GM12878 (cell line): ENCODE results near the gene NRG4. TPM values are rescaled to one million over a fixed set of nuclear protein-coding genes. Genes with fewer than 3 reads are reported as not detected.

ENCODE experiments used
- ATAC-seq: fragments of 200-7000 bp; cut with Tn5 transposase; 3 replicates; pipeline ENCODE4 v1.9.1; 2020; ENCODE audit warnings: mild to moderate bottlenecking, moderate library complexity
- BruUV-seq: library from RNA; stranded (reverse); fragments of 400-500 nt; replicated peaks from 2 replicates; lab custom pipeline; 2021; lab: Mats Ljungman, UMichigan
- CTCF ChIA-PET: fragments of 300-600 bp; sonication (Branson Sonifier 250); formaldehyde crosslinking; extraction: SDS; loops from one replicate; lab custom pipeline; 2021; ENCODE audit warnings: inconsistent platforms; lab: Yijun Ruan, JAX
- POLR2A ChIA-PET: fragments of 350-600 bp; formaldehyde crosslinking; extraction: SDS; loops from one replicate; lab custom pipeline; 2021; ENCODE audit warnings: inconsistent platforms; lab: Charles Lee
- RAD21 ChIA-PET: fragments of 300-600 bp; sonication (Branson Sonifier 250); formaldehyde crosslinking; loops from one replicate; lab custom pipeline; 2023; ENCODE audit warnings: antibody characterized with exemption; ENCODE audit not compliant: unreplicated experiment; lab: Charles Lee
- SMC1A ChIA-PET: fragments of 300-600 bp; sonication (Branson Sonifier 250); formaldehyde crosslinking; loops from one replicate; lab custom pipeline; 2023; ENCODE audit not compliant: unreplicated experiment, uncharacterized antibody; lab: Charles Lee
- DNase-seq: peaks from one replicate; pipeline ENCODE4 v3.0.0-alpha.2; 2011; ENCODE audit warnings: low read depth, low spot score
- FAIRE-seq: peaks from 3 replicates; lab custom pipeline; 2011; peaks lifted over from hg19 to GRCh38; lab: Jason Lieb, UNC
- H2AFZ ChIP-seq: 2 replicates; pipeline ENCODE4 v1.6.0; 2011; ENCODE audit warnings: low read depth, low read length, control low read depth; ENCODE audit not compliant: control insufficient read depth
- H3K27ac ChIP-seq: 2 replicates; pipeline ENCODE4 v1.5.1; 2011; ENCODE audit warnings: control low read depth; ENCODE audit not compliant: control insufficient read depth, insufficient read depth
- H3K27me3 ChIP-seq, 2 experiments: replicated peaks in 1 of 2; 2 replicates each; pipeline versions ENCODE4 v1.6.0 to v1.6.1; 2011; ENCODE audit warnings: low read length in 1 of 2; ENCODE audit not compliant: control insufficient read depth in 2 of 2, insufficient read depth in 2 of 2
- H3K36me3 ChIP-seq, 2 experiments: 2 replicates each; pipeline ENCODE4 v1.5.1; 2011; ENCODE audit warnings: low read length in 1 of 2; ENCODE audit not compliant: control insufficient read depth in 2 of 2, insufficient read depth in 2 of 2
- H3K4me1 ChIP-seq: 2 replicates; pipeline ENCODE4 v1.6.1; 2011; ENCODE audit warnings: mild to moderate bottlenecking, low read length, moderate library complexity, mixed read lengths; ENCODE audit not compliant: control insufficient read depth, insufficient read depth
- H3K4me2 ChIP-seq: 2 replicates; pipeline ENCODE4 v1.6.0; 2011; ENCODE audit warnings: control low read depth; ENCODE audit not compliant: control insufficient read depth, insufficient read depth
- H3K4me3 ChIP-seq: fragments of 200-600 bp; sonication (generic); 2 replicates; pipeline ENCODE4 v1.5.1; 2016
- H3K79me2 ChIP-seq: 2 replicates; pipeline ENCODE4 v1.6.0; 2011; ENCODE audit warnings: low read length; ENCODE audit not compliant: control insufficient read depth, insufficient read depth
- H3K9ac ChIP-seq: 2 replicates; pipeline ENCODE4 v1.8.0; 2011; ENCODE audit warnings: low read length, control low read depth, mixed read lengths; ENCODE audit not compliant: control insufficient read depth, insufficient read depth
- H3K9me3 ChIP-seq: replicated peaks from 3 replicates; pipeline ENCODE4 v1.5.1; 2011; ENCODE audit warnings: mild to moderate bottlenecking, low read length; ENCODE audit not compliant: control insufficient read depth, insufficient read depth
- H4K20me1 ChIP-seq: 2 replicates; pipeline ENCODE4 v1.6.0; 2011; ENCODE audit not compliant: control insufficient read depth, insufficient read depth
- CTCF ChIP-seq, 3 experiments: IDR thresholded peaks in 2 of 3; conservative IDR thresholded peaks in 1 of 3; 2 replicates each; pipeline ENCODE4 v1.5.1; 2011; ENCODE audit warnings: low read depth in 3 of 3, low read length in 3 of 3, mild to moderate bottlenecking in 3 of 3, control low read depth in 2 of 3, moderate library complexity in 2 of 3, inconsistent platforms in 1 of 3, mixed read lengths in 1 of 3; ENCODE audit not compliant: control insufficient read depth in 2 of 3, insufficient read depth in 1 of 3; ENCODE audit errors: extremely low read depth in 1 of 3
- E4F1 ChIP-seq: fragments of 450-650 bp; IDR thresholded peaks from 2 replicates; pipeline ENCODE4 v1.6.1; 2018; ENCODE audit warnings: borderline replicate concordance, mild to moderate bottlenecking; ENCODE audit not compliant: partially characterized antibody
- KLF5 ChIP-seq: fragments of 450-650 bp; IDR thresholded peaks from 2 replicates; pipeline ENCODE4 v1.6.1; 2014; ENCODE audit warnings: mild to moderate bottlenecking; ENCODE audit not compliant: partially characterized antibody
- NR2C1 ChIP-seq: fragments of 450-650 bp; IDR thresholded peaks from 2 replicates; pipeline ENCODE4 v1.6.1; 2017; ENCODE audit warnings: antibody characterized with exemption, mild to moderate bottlenecking, moderate library complexity
- NRF1 ChIP-seq: conservative IDR thresholded peaks from 2 replicates; pipeline ENCODE4 v1.6.1; 2011; ENCODE audit warnings: mild to moderate bottlenecking, low read depth, low read length, improper control_type of control experiment
- SUPT20H ChIP-seq: IDR thresholded peaks from 2 replicates; pipeline ENCODE4 v1.6.1; 2011; ENCODE audit warnings: low read depth, mild to moderate bottlenecking, low read length, moderate library complexity, borderline replicate concordance; ENCODE audit not compliant: control insufficient read depth
- TAF1 ChIP-seq: IDR thresholded peaks from 2 replicates; pipeline ENCODE4 v1.6.1; 2011; ENCODE audit warnings: mild to moderate bottlenecking, low read depth, low read length, borderline replicate concordance
- WGBS: methylation state at CpG from one replicate; pipeline ENCODE4 v1.1.6; 2016; ENCODE audit warnings: low lambda C conversion rate; ENCODE audit not compliant: insufficient replicate concordance, insufficient coverage; ENCODE audit errors: missing lambda C conversion rate; 5-methylcytosine and 5-hydroxymethylcytosine counted together
- in situ Hi-C: fragments of 300-500 bp; cut with MboI; formaldehyde crosslinking; loops from 9 replicates; pipeline ENCODE4 v1.14.3; 2018; ENCODE audit warnings: mixed read lengths
- intact Hi-C: fragments of 100-400 bp; cut with micrococcal nuclease; formaldehyde crosslinking; loops from one replicate; pipeline ENCODE4 v1.14.2; 2022; ENCODE audit not compliant: unreplicated experiment
- polyA plus RNA-seq, 11 experiments: library from polyadenylated mRNA; depleted of rRNA in 4 of 11; unstranded in 6 of 11; stranded (reverse) in 5 of 11; fragments of >200 nt; fragmentation: Nextera tagmentation in 4 of 11; fragmentation: Illumina TruSeq in 1 of 11; extraction: Ambion mirVana in 4 of 11; extraction: Trizol in 1 of 11; gene quantifications; 1 replicate in 1 of 11; 2 replicates in 10 of 11; pipeline versions ENCODE4 v1.2.1 to v1.2.3, GENCODE V29; 2011 to 2016; ENCODE audit warnings: inconsistent platforms in 2 of 11, missing spikeins in 2 of 11, low read depth in 1 of 11
- total RNA-seq, 4 experiments: library from RNA; depleted of rRNA in 3 of 4; stranded (reverse); fragments of >200 nt in 3 of 4; fragmentation: Illumina TruSeq in 1 of 4; extraction: Trizol in 1 of 4; gene quantifications; 2 replicates each; pipeline versions ENCODE4 v1.2.1 to v1.2.3, GENCODE V29; 2013 to 2021
- TF ChIP-seq, protein P1 (sequence below): fragments of 450-650 bp; IDR thresholded peaks from 2 replicates; pipeline ENCODE4 v1.6.1; 2014; ENCODE audit warnings: mild to moderate bottlenecking
- TF ChIP-seq, protein P2 (sequence below): fragments of 150-350 bp; IDR thresholded peaks from 2 replicates; pipeline ENCODE4 v1.6.1; 2014; ENCODE audit warnings: mild to moderate bottlenecking, low read depth, low read length
- TF ChIP-seq, protein P3 (sequence below): IDR thresholded peaks from 2 replicates; pipeline ENCODE4 v1.6.1; 2012; ENCODE audit warnings: improper control_type of control experiment, low read depth, low read length; ENCODE audit not compliant: insufficient replicate concordance

NRG4 gene
- total and polyA plus RNA-seq, 10 of the 15 experiments (the other 5 are each of a cell fraction or from before 2014, with no cell fraction given) = 0.76 to 8.3 (median 5.5) TPM

DNA sequence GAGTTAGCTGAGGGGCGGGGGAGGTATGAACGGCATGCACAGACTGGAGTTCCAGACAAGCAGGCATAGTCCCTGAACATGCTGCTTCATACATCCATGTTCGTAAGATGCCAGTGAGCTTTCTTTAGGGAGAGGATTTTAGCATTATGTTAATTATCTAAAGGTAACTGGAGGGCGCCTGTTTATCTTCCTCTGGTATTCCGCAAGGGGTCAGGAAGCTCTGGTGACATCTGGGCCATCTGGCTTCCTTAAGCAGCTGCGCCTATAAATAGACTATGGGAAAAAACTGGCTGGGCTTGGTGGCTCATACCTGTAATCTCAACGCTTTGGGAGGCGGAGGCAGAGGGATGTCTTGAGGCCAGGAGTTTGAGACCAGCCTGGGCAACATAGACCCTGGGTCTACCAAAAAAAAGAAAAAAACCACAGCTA lies 110.1 kb downstream of the NRG4 start:
- no peak for DNase-seq
- H3K4me3 ChIP-seq = no peak overlapping the region
- intact Hi-C loops (loop anchor here (5.0 kb wide), 1 partner anchor 55 kb away; no protein-coding TSS in a partner anchor), in situ Hi-C loops (no loop called here)
- no peak for ATAC-seq
- CTCF ChIA-PET = no interaction called here
- peaks cover 0 to 3% of the 10 kb centered on the region in 2 experiments; a peak in 2 of 4 replicates for H3K36me3 ChIP-seq
- no peaks in the 10 kb centered on the region for H4K20me1 ChIP-seq
- RAD21 ChIA-PET = interaction anchor here (1.2 kb wide), 1 partner anchor 60 kb away, joined by 4 read pairs; no protein-coding TSS in a partner anchor
- BruUV-seq = no TSS peak
- H3K27me3 ChIP-seq = no peaks in the 10 kb centered on the region
- H3K4me1 ChIP-seq = no peaks in the 10 kb centered on the region
- FAIRE-seq = no peak
- no peak overlapping the region for H2AFZ ChIP-seq
- no peak overlapping the region for H3K9ac ChIP-seq
- H3K27ac ChIP-seq = no peak overlapping the region
- POLR2A ChIA-PET = interaction anchor here (0.8 kb wide), 1 partner anchor 414 kb away, joined by 3 read pairs; no protein-coding TSS in a partner anchor
- H3K4me2 ChIP-seq = no peak overlapping the region
- peaks cover 30% of the 10 kb centered on the region for H3K79me2 ChIP-seq
- no peaks in the 10 kb centered on the region for H3K9me3 ChIP-seq
- SMC1A ChIA-PET = no interaction called here
- WGBS = 78% methylated on average over 8 of the region's 8 CpGs
- TF ChIP-seq, protein P1, sequence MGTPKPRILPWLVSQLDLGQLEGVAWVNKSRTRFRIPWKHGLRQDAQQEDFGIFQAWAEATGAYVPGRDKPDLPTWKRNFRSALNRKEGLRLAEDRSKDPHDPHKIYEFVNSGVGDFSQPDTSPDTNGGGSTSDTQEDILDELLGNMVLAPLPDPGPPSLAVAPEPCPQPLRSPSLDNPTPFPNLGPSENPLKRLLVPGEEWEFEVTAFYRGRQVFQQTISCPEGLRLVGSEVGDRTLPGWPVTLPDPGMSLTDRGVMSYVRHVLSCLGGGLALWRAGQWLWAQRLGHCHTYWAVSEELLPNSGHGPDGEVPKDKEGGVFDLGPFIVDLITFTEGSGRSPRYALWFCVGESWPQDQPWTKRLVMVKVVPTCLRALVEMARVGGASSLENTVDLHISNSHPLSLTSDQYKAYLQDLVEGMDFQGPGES = no peak
- TF ChIP-seq CTCF (IDR thresholded peaks at IDR 0.05 in 2 of 3, conservative IDR thresholded peaks at IDR 0.05 in 1 of 3; ENCODE audit: control insufficient read depth in 2 of 3, extremely low read depth in 1 of 3, insufficient read depth in 1 of 3, low read depth in 3 of 3, low read length in 3 of 3) (no peak), NRF1 (no peak), TAF1 (no peak), SUPT20H (no peak), NR2C1 (no peak), KLF5 (no peak), E4F1 (no peak)
- TF ChIP-seq, protein P2, sequence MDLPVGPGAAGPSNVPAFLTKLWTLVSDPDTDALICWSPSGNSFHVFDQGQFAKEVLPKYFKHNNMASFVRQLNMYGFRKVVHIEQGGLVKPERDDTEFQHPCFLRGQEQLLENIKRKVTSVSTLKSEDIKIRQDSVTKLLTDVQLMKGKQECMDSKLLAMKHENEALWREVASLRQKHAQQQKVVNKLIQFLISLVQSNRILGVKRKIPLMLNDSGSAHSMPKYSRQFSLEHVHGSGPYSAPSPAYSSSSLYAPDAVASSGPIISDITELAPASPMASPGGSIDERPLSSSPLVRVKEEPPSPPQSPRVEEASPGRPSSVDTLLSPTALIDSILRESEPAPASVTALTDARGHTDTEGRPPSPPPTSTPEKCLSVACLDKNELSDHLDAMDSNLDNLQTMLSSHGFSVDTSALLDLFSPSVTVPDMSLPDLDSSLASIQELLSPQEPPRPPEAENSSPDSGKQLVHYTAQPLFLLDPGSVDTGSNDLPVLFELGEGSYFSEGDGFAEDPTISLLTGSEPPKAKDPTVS = no peak
- TF ChIP-seq, protein P3, sequence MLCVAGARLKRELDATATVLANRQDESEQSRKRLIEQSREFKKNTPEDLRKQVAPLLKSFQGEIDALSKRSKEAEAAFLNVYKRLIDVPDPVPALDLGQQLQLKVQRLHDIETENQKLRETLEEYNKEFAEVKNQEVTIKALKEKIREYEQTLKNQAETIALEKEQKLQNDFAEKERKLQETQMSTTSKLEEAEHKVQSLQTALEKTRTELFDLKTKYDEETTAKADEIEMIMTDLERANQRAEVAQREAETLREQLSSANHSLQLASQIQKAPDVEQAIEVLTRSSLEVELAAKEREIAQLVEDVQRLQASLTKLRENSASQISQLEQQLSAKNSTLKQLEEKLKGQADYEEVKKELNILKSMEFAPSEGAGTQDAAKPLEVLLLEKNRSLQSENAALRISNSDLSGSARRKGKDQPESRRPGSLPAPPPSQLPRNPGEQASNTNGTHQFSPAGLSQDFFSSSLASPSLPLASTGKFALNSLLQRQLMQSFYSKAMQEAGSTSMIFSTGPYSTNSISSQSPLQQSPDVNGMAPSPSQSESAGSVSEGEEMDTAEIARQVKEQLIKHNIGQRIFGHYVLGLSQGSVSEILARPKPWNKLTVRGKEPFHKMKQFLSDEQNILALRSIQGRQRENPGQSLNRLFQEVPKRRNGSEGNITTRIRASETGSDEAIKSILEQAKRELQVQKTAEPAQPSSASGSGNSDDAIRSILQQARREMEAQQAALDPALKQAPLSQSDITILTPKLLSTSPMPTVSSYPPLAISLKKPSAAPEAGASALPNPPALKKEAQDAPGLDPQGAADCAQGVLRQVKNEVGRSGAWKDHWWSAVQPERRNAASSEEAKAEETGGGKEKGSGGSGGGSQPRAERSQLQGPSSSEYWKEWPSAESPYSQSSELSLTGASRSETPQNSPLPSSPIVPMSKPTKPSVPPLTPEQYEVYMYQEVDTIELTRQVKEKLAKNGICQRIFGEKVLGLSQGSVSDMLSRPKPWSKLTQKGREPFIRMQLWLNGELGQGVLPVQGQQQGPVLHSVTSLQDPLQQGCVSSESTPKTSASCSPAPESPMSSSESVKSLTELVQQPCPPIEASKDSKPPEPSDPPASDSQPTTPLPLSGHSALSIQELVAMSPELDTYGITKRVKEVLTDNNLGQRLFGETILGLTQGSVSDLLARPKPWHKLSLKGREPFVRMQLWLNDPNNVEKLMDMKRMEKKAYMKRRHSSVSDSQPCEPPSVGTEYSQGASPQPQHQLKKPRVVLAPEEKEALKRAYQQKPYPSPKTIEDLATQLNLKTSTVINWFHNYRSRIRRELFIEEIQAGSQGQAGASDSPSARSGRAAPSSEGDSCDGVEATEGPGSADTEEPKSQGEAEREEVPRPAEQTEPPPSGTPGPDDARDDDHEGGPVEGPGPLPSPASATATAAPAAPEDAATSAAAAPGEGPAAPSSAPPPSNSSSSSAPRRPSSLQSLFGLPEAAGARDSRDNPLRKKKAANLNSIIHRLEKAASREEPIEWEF = no peak
